ENCODE measurements around the gene ITCH. TPM values are rescaled to one million over a fixed set of nuclear protein-coding genes. Genes with fewer than 3 reads are reported as not detected.

Gene ITCH
- total RNA-seq, 2 donors from 2014 or later = 45.4 to 89.2 TPM

GRCh38 chr20:34526466-34526865 is 163.4 kb downstream of the ITCH start:
- Histone ChIP-seq H3K4me3 (peak overlapping the region in 1 of 2 donors; percentile 4), H3K9me3 (no peaks in the 10 kb centered on the region), H3K36me3 (peaks cover 0 to 10% of the 10 kb centered on the region in 2 donors), H3K27ac (peak overlapping the region; percentile 85 to 86), H3K4me1 (replicated peaks) (peaks cover 21% of the 10 kb centered on the region), H3K27me3 (replicated peaks; ENCODE audit: insufficient read depth) (no peaks in the 10 kb centered on the region)
- 63% methylated on average over 5 of the region's 5 CpGs for WGBS
- no peak for DNase-seq (ENCODE audit: low spot score)
- intact Hi-C loops (cut with DNase I) = no loop called here
- TF ChIP-seq CTCF (IDR thresholded peaks at IDR 0.05) (no peak), POLR2AphosphoS5 (IDR thresholded peaks at IDR 0.05) (no peak), POLR2A (IDR thresholded peaks at IDR 0.05) (no peak)

- intact Hi-C loops (cut with DNase I) = no loop called here
- no peak for DNase-seq (ENCODE audit: low spot score)
- Histone ChIP-seq H3K4me3 (no peak overlapping the region), H3K27me3 (replicated peaks; ENCODE audit: insufficient read depth) (no peaks in the 10 kb centered on the region), H3K27ac (peak overlapping the region; percentile 85 to 86), H3K4me1 (replicated peaks) (peaks cover 21% of the 10 kb centered on the region), H3K36me3 (peaks cover 0 to 10% of the 10 kb centered on the region in 2 donors), H3K9me3 (no peaks in the 10 kb centered on the region)
- 89% methylated on average over 10 of the region's 10 CpGs for WGBS
- TF ChIP-seq POLR2AphosphoS5 (IDR thresholded peaks at IDR 0.05) = no peak
- TF ChIP-seq CTCF (IDR thresholded peaks at IDR 0.05) = no peak
- no peak for TF ChIP-seq POLR2A (IDR thresholded peaks at IDR 0.05)
Observed at GRCh38 chr20:34527016-34527415, 163.9 kb downstream of the ITCH start.

GRCh38 chr20:34528921-34529297 is 165.8 kb downstream of the ITCH start:
- Histone ChIP-seq H3K27me3 (replicated peaks; ENCODE audit: insufficient read depth) (no peaks in the 10 kb centered on the region), H3K27ac (peak overlapping the region; percentile 40 to 63), H3K4me1 (replicated peaks) (peaks cover 22% of the 10 kb centered on the region), H3K4me3 (no peak overlapping the region), H3K36me3 (peaks cover 0 to 10% of the 10 kb centered on the region in 2 donors), H3K9me3 (no peaks in the 10 kb centered on the region)
- DNase-seq (ENCODE audit: low spot score) = peak; percentile 80
- intact Hi-C loops (cut with DNase I) = no loop called here
- peak; percentile 81 for TF ChIP-seq POLR2AphosphoS5 (IDR thresholded peaks at IDR 0.05)
- no peak for TF ChIP-seq CTCF (IDR thresholded peaks at IDR 0.05)
- 28% methylated on average over 5 of the region's 5 CpGs for WGBS

- H3K27me3 ChIP-seq (replicated peaks; ENCODE audit: insufficient read depth) = no peaks in the 10 kb centered on the region
- WGBS = 72% methylated on average over 3 of the region's 3 CpGs
- H3K27ac ChIP-seq = peak overlapping the region; percentile 40 to 63
- TF ChIP-seq POLR2AphosphoS5 (IDR thresholded peaks at IDR 0.05) (no peak), POLR2A (IDR thresholded peaks at IDR 0.05) (no peak), CTCF (IDR thresholded peaks at IDR 0.05) (no peak)
- peaks cover 4 to 10% of the 10 kb centered on the region in 2 donors for H3K36me3 ChIP-seq
- H3K4me1 ChIP-seq (replicated peaks) = peaks cover 22% of the 10 kb centered on the region
- H3K9me3 ChIP-seq = no peaks in the 10 kb centered on the region
- H3K4me3 ChIP-seq = no peak overlapping the region
- intact Hi-C loops (cut with DNase I) = no loop called here
- DNase-seq (ENCODE audit: low spot score) = no peak
Observed at GRCh38 chr20:34529742-34530141, 166.7 kb downstream of the ITCH start.

GRCh38 chr20:34530342-34530741 is 167.3 kb downstream of the ITCH start:
- 85% methylated on average over 5 of the region's 5 CpGs for WGBS
- no peak for TF ChIP-seq POLR2AphosphoS5 (IDR thresholded peaks at IDR 0.05)
- no peak for TF ChIP-seq CTCF (IDR thresholded peaks at IDR 0.05)
- no peak for TF ChIP-seq POLR2A (IDR thresholded peaks at IDR 0.05)
- Histone ChIP-seq H3K4me1 (replicated peaks) (peaks cover 16% of the 10 kb centered on the region), H3K27me3 (replicated peaks; ENCODE audit: insufficient read depth) (no peaks in the 10 kb centered on the region), H3K9me3 (no peaks in the 10 kb centered on the region), H3K36me3 (peaks cover 10 to 15% of the 10 kb centered on the region in 2 donors), H3K4me3 (no peak overlapping the region), H3K27ac (peak overlapping the region in 1 of 2 donors; percentile 63)
- intact Hi-C loops (cut with DNase I) = no loop called here
- DNase-seq (ENCODE audit: low spot score) = no peak

Measured in prostate gland (tissue), 2 donors.